Left ventricle myocardium inferior (tissue), 1 donor: Measurements from ENCODE around the gene LITAFD. TPM values are rescaled to one million over a fixed set of nuclear protein-coding genes. Genes with fewer than 3 reads are reported as not detected.

Experiments used
- DNase-seq: peaks from one replicate; pipeline ENCODE4 v3.0.0-alpha.2; 2020
- H3K27ac ChIP-seq: fragments of 200-600 bp; replicated peaks from 2 replicates; pipeline ENCODE4 v1.8.0; 2021
- H3K27me3 ChIP-seq: fragments of 200-600 bp; 2 replicates; pipeline ENCODE4 v1.8.0; 2021; ENCODE audit warnings: low read depth
- H3K36me3 ChIP-seq: fragments of 200-600 bp; 2 replicates; pipeline ENCODE4 v1.8.0; 2021
- H3K4me1 ChIP-seq: fragments of 200-600 bp; 2 replicates; pipeline ENCODE4 v1.8.0; 2021
- H3K4me3 ChIP-seq: fragments of 200-600 bp; 2 replicates; pipeline ENCODE4 v1.8.0; 2021; ENCODE audit warnings: mild to moderate bottlenecking, moderate library complexity
- H3K9me3 ChIP-seq: fragments of 200-600 bp; replicated peaks from 2 replicates; pipeline ENCODE4 v1.8.0; 2021
- CTCF ChIP-seq: fragments of 200-600 bp; IDR thresholded peaks from 2 replicates; pipeline ENCODE4 v1.8.0; 2021; ENCODE audit warnings: antibody characterized with exemption, mild to moderate bottlenecking, borderline replicate concordance
- intact Hi-C: fragments of 100-400 bp; cut with micrococcal nuclease; formaldehyde crosslinking; loops from one replicate; pipeline ENCODE4 v1.11.0; 2022
- total RNA-seq: library from RNA; stranded (reverse); fragmentation: NEBNext Ultra II Directional; extraction: Animal tissue kit (Norgen Biotek cat#: 25700); gene quantifications from one replicate; pipeline ENCODE4 v1.2.1, GENCODE V29; 2021
- donor health status: DM: no; HTN: yes; CAD: no; lungs with severe emphysema.

LITAFD gene
- total RNA-seq, 1 donor from 2014 or later, result not detected

GRCh38 chr16:8864480-8865110 lies 17.6 kb upstream of the LITAFD start:
- peak overlapping the region; percentile 74 for H3K4me3 ChIP-seq
- H3K27ac ChIP-seq, result peak overlapping the region; percentile 90
- H3K9me3 ChIP-seq, result no peaks in the 10 kb centered on the region
- DNase-seq, result no peak
- H3K27me3 ChIP-seq, result no peaks in the 10 kb centered on the region
- H3K4me1 ChIP-seq, result peaks cover 98% of the 10 kb centered on the region
- no peak for TF ChIP-seq CTCF
- intact Hi-C loops, result no loop called here
- H3K36me3 ChIP-seq, result no peaks in the 10 kb centered on the region

- peaks cover 91% of the 10 kb centered on the region for H3K4me1 ChIP-seq
- intact Hi-C loops, result no loop called here
- peak overlapping the region; percentile 74 for H3K4me3 ChIP-seq
- no peak for TF ChIP-seq CTCF
- no peaks in the 10 kb centered on the region for H3K27me3 ChIP-seq
- no peaks in the 10 kb centered on the region for H3K36me3 ChIP-seq
- peak overlapping the region; percentile 90 for H3K27ac ChIP-seq
- no peak for DNase-seq
- H3K9me3 ChIP-seq, result no peaks in the 10 kb centered on the region
Observed at GRCh38 chr16:8865145-8865882, 16.8 kb upstream of the LITAFD start.

GRCh38 chr16:8866118-8866883 lies 15.8 kb upstream of the LITAFD start:
- H3K4me1 ChIP-seq, result peaks cover 81% of the 10 kb centered on the region
- DNase-seq, result peak; percentile 62
- no peak for TF ChIP-seq CTCF
- H3K9me3 ChIP-seq, result no peaks in the 10 kb centered on the region
- peak overlapping the region; percentile 74 for H3K4me3 ChIP-seq
- H3K27ac ChIP-seq, result peak overlapping the region; percentile 90
- H3K27me3 ChIP-seq, result no peaks in the 10 kb centered on the region
- intact Hi-C loops, result no loop called here
- H3K36me3 ChIP-seq, result no peaks in the 10 kb centered on the region

- DNase-seq, result no peak
- Histone ChIP-seq H3K9me3 (no peaks in the 10 kb centered on the region), H3K36me3 (no peaks in the 10 kb centered on the region), H3K4me1 (peaks cover 75% of the 10 kb centered on the region), H3K27ac (peak overlapping the region; percentile 90), H3K27me3 (no peaks in the 10 kb centered on the region), H3K4me3 (peak overlapping the region; percentile 74)
- intact Hi-C loops, result no loop called here
- no peak for TF ChIP-seq CTCF
Observed at GRCh38 chr16:8866884-8867215, 15.3 kb upstream of the LITAFD start.

GRCh38 chr16:8867216-8867931 lies 14.8 kb upstream of the LITAFD start:
- peak overlapping the region; percentile 74 for H3K4me3 ChIP-seq
- H3K36me3 ChIP-seq, result no peaks in the 10 kb centered on the region
- peaks cover 70% of the 10 kb centered on the region for H3K4me1 ChIP-seq
- intact Hi-C loops, result no loop called here
- peak; percentile 52 for DNase-seq
- TF ChIP-seq CTCF, result no peak
- peak overlapping the region; percentile 90 for H3K27ac ChIP-seq
- no peaks in the 10 kb centered on the region for H3K9me3 ChIP-seq
- no peaks in the 10 kb centered on the region for H3K27me3 ChIP-seq
